ENCODE results near the gene GNAI2.

DNA sequence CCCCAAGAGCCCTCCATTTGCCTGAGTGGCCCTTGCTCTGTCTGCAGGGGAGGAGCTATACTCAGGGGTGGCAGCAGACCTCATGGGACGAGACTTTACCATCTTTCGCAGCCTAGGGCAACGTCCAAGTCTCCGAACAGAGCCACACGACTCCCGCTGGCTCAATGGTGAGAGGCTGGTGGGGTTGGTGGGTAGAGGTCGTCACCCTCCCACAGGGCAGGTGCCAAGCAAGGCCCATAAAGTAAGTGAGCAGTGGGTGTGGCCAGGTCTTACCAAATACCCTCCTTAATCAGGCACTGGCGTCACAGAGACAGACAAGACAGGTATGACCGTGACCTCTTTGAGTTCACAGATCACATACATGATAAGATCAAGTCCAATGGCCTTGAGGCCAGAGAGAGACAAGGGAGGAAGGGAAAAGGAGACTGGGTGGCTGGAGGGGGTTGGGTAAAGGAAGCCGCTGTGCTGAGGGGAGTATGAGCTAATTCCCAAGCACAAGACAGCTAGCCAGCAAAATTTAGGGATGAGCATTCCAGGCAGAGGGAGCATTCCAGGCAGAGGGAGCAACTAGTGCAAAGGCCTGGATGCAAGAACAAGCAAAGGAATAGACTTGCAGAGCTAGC lies 35.4 kb downstream of the GNAI2 start:
- TF ChIP-seq POLR2A (IDR thresholded peaks at IDR 0.05) (peak; percentile 29), POLR2AphosphoS5 (IDR thresholded peaks at IDR 0.05) (no peak), EP300 (IDR thresholded peaks at IDR 0.05; ENCODE audit: low read depth) (no peak), CTCF (IDR thresholded peaks at IDR 0.05) (no peak)

Data from transverse colon (tissue), 4 donors.